Suppressor macrophage treated with lipopolysaccharide for 1 hour (primary cell): ENCODE data around the gene ETHE1.
A peak's percentile ranks its signal among the peaks of the same experiment; 100 is the strongest.

Experiments used
- DNase-seq, 3 donors: peaks; one replicate each; pipeline ENCODE4 v3.0.0-alpha.2; 2020 to 2022

The ETHE1 gene

GRCh38 chr19:43488179-43488578, 38.8 kb downstream of the ETHE1 start:
- no peak for DNase-seq

GRCh38 chr19:43486412-43486811, 40.6 kb downstream of the ETHE1 start:
- no peak for DNase-seq

GRCh38 chr19:43485951-43486350, 41.0 kb downstream of the ETHE1 start:
- peak; percentile 31 to 37 (median 34) for DNase-seq

- no peak for DNase-seq
Observed at GRCh38 chr19:43483281-43483680, 43.7 kb downstream of the ETHE1 start.

- DNase-seq = no peak
Observed at GRCh38 chr19:43482193-43482592, 44.8 kb downstream of the ETHE1 start.

GRCh38 chr19:43481701-43482100, 45.3 kb downstream of the ETHE1 start:
- no peak for DNase-seq

- DNase-seq = no peak
Observed at GRCh38 chr19:43480574-43480973, 46.4 kb downstream of the ETHE1 start.

- no peak for DNase-seq
Observed at GRCh38 chr19:43479961-43480561, 46.9 kb downstream of the ETHE1 start.

GRCh38 chr19:43479226-43479625, 47.8 kb downstream of the ETHE1 start:
- DNase-seq = no peak

- DNase-seq = no peak
Observed at GRCh38 chr19:43478323-43478722, 48.7 kb downstream of the ETHE1 start.

- no peak for DNase-seq
Observed at GRCh38 chr19:43476606-43477005, 50.4 kb downstream of the ETHE1 start.

- peak; percentile 97 to 99 (median 97) for DNase-seq
Observed at GRCh38 chr19:43474986-43475705, 51.9 kb downstream of the ETHE1 start.

- no peak for DNase-seq
Observed at GRCh38 chr19:43474487-43474886, 52.5 kb downstream of the ETHE1 start.

- no peak for DNase-seq
Observed at GRCh38 chr19:43471091-43471490, 55.9 kb downstream of the ETHE1 start.

- no peak for DNase-seq
Observed at GRCh38 chr19:43470288-43470687, 56.7 kb downstream of the ETHE1 start.

- no peak for DNase-seq
Observed at GRCh38 chr19:43469160-43469480, 57.9 kb downstream of the ETHE1 start.

GRCh38 chr19:43468354-43469159, 58.4 kb downstream of the ETHE1 start:
- DNase-seq = no peak

GRCh38 chr19:43467730-43468129, 59.3 kb downstream of the ETHE1 start:
- peak; percentile 30 to 59 (median 56) for DNase-seq

GRCh38 chr19:43467276-43467675, 59.7 kb downstream of the ETHE1 start:
- no peak for DNase-seq

- DNase-seq = no peak
Observed at GRCh38 chr19:43466793-43467192, 60.2 kb downstream of the ETHE1 start.

GRCh38 chr19:43465468-43466120, 61.4 kb downstream of the ETHE1 start, which contains the start of gene LYPD3:
TSS of gene LYPD3 (minus strand) at chr19:43465608. CDS start at chr19:43465571, 37 bp downstream.
- peak; percentile 76 to 82 (median 80) for DNase-seq

- peak in 2 of 3 donors; percentile 68 to 81 for DNase-seq
Observed at GRCh38 chr19:43464134-43464775, 62.7 kb downstream of the ETHE1 start.
